K562 (cell line): ENCODE results near the gene CACNA2D4. TPM values are rescaled to one million over a fixed set of nuclear protein-coding genes. Genes with fewer than 3 reads are reported as not detected.

Experiments
- KDM5B ChIP-seq: fragments of 200-600 bp; sonication (generic); IDR thresholded peaks from 2 replicates; pipeline ENCODE4 v1.6.1; 2012; ENCODE audit warnings: low read depth, mild to moderate bottlenecking, moderate library complexity, low read length, control low read depth, inconsistent platforms; ENCODE audit not compliant: insufficient replicate concordance
- MAFF ChIP-seq: IDR thresholded peaks from 2 replicates; pipeline ENCODE4 v1.6.1; 2012; ENCODE audit warnings: low read length, improper control_type of control experiment
- NFYB ChIP-seq: IDR thresholded peaks from 2 replicates; pipeline ENCODE4 v1.6.1; 2011; ENCODE audit warnings: mild to moderate bottlenecking, moderate library complexity; ENCODE audit not compliant: insufficient read length; ENCODE audit errors: extremely low read depth
- PBX2 ChIP-seq, 2 experiments: IDR thresholded peaks in 1 of 2; conservative IDR thresholded peaks in 1 of 2; 2 replicates each; pipeline ENCODE4 v1.6.1; 2016; ENCODE audit warnings: low read depth in 2 of 2, mild to moderate bottlenecking in 1 of 2, missing compliant biosample characterization in 1 of 2, missing genetic modification characterization in 1 of 2, moderate library complexity in 1 of 2
- ZBTB17 ChIP-seq: fragments of 450-650 bp; formaldehyde crosslinking; IDR thresholded peaks from 2 replicates; pipeline ENCODE4 v1.4.0; 2020; ENCODE audit warnings: mild to moderate bottlenecking
- ZBTB9 ChIP-seq: fragments of 450-650 bp; formaldehyde crosslinking; IDR thresholded peaks from 2 replicates; pipeline ENCODE4 v1.4.0; 2020; ENCODE audit warnings: mild to moderate bottlenecking, moderate library complexity
- ZNF316 ChIP-seq: fragments of 450-650 bp; IDR thresholded peaks from 2 replicates; pipeline ENCODE4 v1.6.1; 2016
- polyA plus RNA-seq, 8 experiments: library from polyadenylated mRNA; depleted of rRNA in 4 of 8; stranded (reverse) in 5 of 8; unstranded in 3 of 8; fragments of >200 nt; fragmentation: Nextera tagmentation in 2 of 8; fragmentation: Illumina TruSeq in 1 of 8; extraction: Ambion mirVana in 2 of 8; extraction: Trizol in 1 of 8; gene quantifications; 2 replicates each; pipeline versions ENCODE4 v1.2.1 to v1.2.3, GENCODE V29; 2011 to 2014; ENCODE audit warnings: inconsistent platforms in 1 of 8, missing spikeins in 1 of 8
- total RNA-seq, 7 experiments: library from RNA; depleted of rRNA in 6 of 7; stranded (reverse); fragments of >200 nt in 6 of 7; fragmentation: Illumina TruSeq in 2 of 7; extraction: Trizol in 2 of 7; gene quantifications; 2 replicates each; pipeline versions ENCODE4 v1.2.1 to v1.2.3, GENCODE V29; 2011 to 2021; ENCODE audit warnings: low replicate concordance in 1 of 7

Gene CACNA2D4
- total and polyA plus RNA-seq, 9 of the 15 experiments (the other 6 are each of a cell fraction or from before 2014, with no cell fraction given), result 0.04 to 0.69 (median 0.40) TPM; not detected in 3

GRCh38 chr12:1880153-1880845 lies 38.2 kb downstream of the CACNA2D4 start (continued):
- TF ChIP-seq PBX2 (CRISPR knock-in tag; IDR thresholded peaks at IDR 0.05; ENCODE audit: low read depth) (no peak), PBX2 (tag; conservative IDR thresholded peaks at IDR 0.05; ENCODE audit: low read depth) (no peak), ZBTB17 (CRISPR knock-in tag) (no peak), MAFF (peak; percentile 56; the same call in 1 of the 2 replicates), KDM5B (no peak), ZNF316 (peak; percentile 80), NFYB (no peak), ZBTB9 (CRISPR knock-in tag) (no peak)
